Neural cell (in vitro differentiated cells): ENCODE results near the gene TEX101.

ENCODE experiments used
- RAD21 ChIP-seq: fragments of 450-650 bp; conservative IDR thresholded peaks from 2 replicates; pipeline ENCODE4 v1.6.1; 2014; ENCODE audit warnings: antibody characterized with exemption, mild to moderate bottlenecking, moderate library complexity
- REST ChIP-seq: IDR thresholded peaks from 2 replicates; pipeline ENCODE4 v1.6.1; 2012; ENCODE audit warnings: borderline replicate concordance

- TF ChIP-seq RAD21 (no peak), REST (no peak)
Observed at GRCh38 chr19:43466793-43467192, 52.1 kb downstream of the TEX101 start.
